Spleen (tissue), 11 donors: Measurements from ENCODE around the gene NPTN. TPM values are rescaled to one million over a fixed set of nuclear protein-coding genes. Genes with fewer than 3 reads are reported as not detected.
"Not testable (repeated sequence)": the region's sequence is repeated elsewhere in the genome, so short reads cannot be mapped to it uniquely, and the experiment has no call there.

Experiments
- DNase-seq: peaks from one replicate; pipeline ENCODE4 v3.0.0-alpha.2; 2020
- H3K27ac ChIP-seq, 8 donors: fragments of 200-600 bp; sonication (generic) in 7 of 8; 1 replicate in 4 of 8; 2 replicates in 4 of 8; pipeline versions ENCODE4 v1.5.0 to v1.8.0; 2016 to 2021; ENCODE audit warnings: inconsistent platforms in 4 of 8, mild to moderate bottlenecking in 4 of 8, moderate library complexity in 1 of 8
- H3K27me3 ChIP-seq, 7 donors: fragments of 200-600 bp; sonication (generic) in 6 of 7; replicated peaks in 1 of 7; 1 replicate in 4 of 7; 2 replicates in 3 of 7; pipeline versions ENCODE4 v1.5.0 to v1.8.0; 2016 to 2021; ENCODE audit warnings: inconsistent platforms in 3 of 7, mild to moderate bottlenecking in 1 of 7
- H3K36me3 ChIP-seq, 6 donors: fragments of 200-600 bp; sonication (generic) in 5 of 6; 1 replicate in 4 of 6; 2 replicates in 2 of 6; pipeline versions ENCODE4 v1.5.0 to v1.8.0; 2016 to 2021; ENCODE audit warnings: inconsistent platforms in 2 of 6
- H3K4me1 ChIP-seq, 6 donors: fragments of 200-600 bp; sonication (generic) in 5 of 6; 1 replicate in 3 of 6; 2 replicates in 3 of 6; pipeline versions ENCODE4 v1.5.0 to v1.8.0; 2016 to 2021; ENCODE audit warnings: inconsistent platforms in 3 of 6
- H3K4me3 ChIP-seq, 8 donors: fragments of 200-600 bp; sonication (generic) in 7 of 8; 1 replicate in 4 of 8; 2 replicates in 4 of 8; pipeline versions ENCODE4 v1.5.0 to v1.8.0; 2016 to 2021; ENCODE audit warnings: inconsistent platforms in 4 of 8, mild to moderate bottlenecking in 4 of 8, moderate library complexity in 2 of 8
- H3K9me3 ChIP-seq, 8 donors: fragments of 200-600 bp; sonication (generic) in 7 of 8; 1 replicate in 4 of 8; 2 replicates in 4 of 8; pipeline versions ENCODE4 v1.5.0 to v1.8.0; 2016 to 2021; ENCODE audit warnings: inconsistent platforms in 4 of 8
- CTCF ChIP-seq, 11 experiments: fragments of 200-600 bp in 7 of 11; fragments of 450-650 bp in 4 of 11; sonication (generic) in 4 of 11; IDR thresholded peaks in 8 of 11; conservative IDR thresholded peaks in 3 of 11; 1 replicate in 7 of 11; 2 replicates in 4 of 11; pipeline versions ENCODE4 v1.4.0 to v1.8.0; 2016 to 2021; ENCODE audit warnings: antibody characterized with exemption in 11 of 11, inconsistent platforms in 4 of 11, mild to moderate bottlenecking in 1 of 11
- POLR2A ChIP-seq, 3 donors: fragments of 450-650 bp; IDR thresholded peaks; one replicate each; pipeline ENCODE4 v1.5.1; 2017; ENCODE audit warnings: antibody characterized with exemption in 3 of 3, mild to moderate bottlenecking in 1 of 3
- POLR2AphosphoS5 ChIP-seq, 3 donors: sonication (generic); formaldehyde crosslinking; IDR thresholded peaks; one replicate each; pipeline ENCODE4 v1.5.1; 2017; ENCODE audit warnings: antibody characterized with exemption in 3 of 3
- WGBS, 5 donors: extraction: QIAGEN DNeasy Blood & Tissue Kit in 3 of 5; methylation state at CpG; one replicate each; pipeline versions ENCODE4 v1.1.5 to v1.1.7; 2013 to 2018; 5-methylcytosine and 5-hydroxymethylcytosine counted together
- intact Hi-C: fragments of 100-400 bp; cut with DNase I; formaldehyde crosslinking; loops from one replicate; pipeline ENCODE4 v1.15.0; 2023; ENCODE audit warnings: low total_unique reads
- polyA plus RNA-seq, 3 donors: library from polyadenylated mRNA; stranded (reverse); fragments of 200-250 nt; gene quantifications; one replicate each; pipeline ENCODE4 v1.2.1, GENCODE V29; 2013
- total RNA-seq, 7 donors: library from RNA; depleted of rRNA in 3 of 7; stranded (reverse); fragments of >200 nt in 3 of 7; fragmentation: NEBNext Ultra II Directional in 4 of 7; extraction: Animal tissue kit (Norgen Biotek cat#: 25700) in 4 of 7; gene quantifications; one replicate each; pipeline versions ENCODE4 v1.1.0 to v1.2.1, GENCODE V29; 2016 to 2021
- donor health status: healthy with polysubstance abuse.
- donor health status: DM: no; HTN: no; CAD: no; lungs with moderate emphysema.
- donor health status: DM: no; HTN: no; CAD: no.
- donor health status: Bipolar disorder and iron deficiency.
- donor health status: healthy.
- donor health status: DM: no; HTN: no; CAD: no.
- donor health status: DM: yes; HTN: yes; CAD: no.

NPTN gene
- total and polyA plus RNA-seq, 10 donors: 18.9 to 130 (median 99.4) TPM

GRCh38 chr15:73648014-73648295 is 14.8 kb upstream of the NPTN start:
- DNase-seq: no peak
- 77 to 95% (median 89%) methylated on average over 2 of the region's 2 CpGs for WGBS, 5 donors
- H3K27me3 ChIP-seq: peaks cover 0 to 9% (median 0%) of the 10 kb centered on the region in 7 donors
- no peak overlapping the region for H3K27ac ChIP-seq
- intact Hi-C loops: no loop called here
- peaks cover 0 to 7% (median 0%) of the 10 kb centered on the region in 6 donors for H3K4me1 ChIP-seq
- H3K4me3 ChIP-seq: no peak overlapping the region
- H3K36me3 ChIP-seq: no peaks in the 10 kb centered on the region
- no peak for TF ChIP-seq CTCF (IDR thresholded peaks at IDR 0.05 in 8 of 11, conservative IDR thresholded peaks at IDR 0.05 in 3 of 11)
- TF ChIP-seq POLR2AphosphoS5 (IDR thresholded peaks at IDR 0.05): no peak
- no peak for TF ChIP-seq POLR2A (IDR thresholded peaks at IDR 0.05)
- H3K9me3 ChIP-seq: peaks cover 0 to 4% (median 0%) of the 10 kb centered on the region in 8 donors

- TF ChIP-seq POLR2AphosphoS5 (IDR thresholded peaks at IDR 0.05) (no peak), CTCF (IDR thresholded peaks at IDR 0.05 in 8 of 11, conservative IDR thresholded peaks at IDR 0.05 in 3 of 11) (no peak), POLR2A (IDR thresholded peaks at IDR 0.05) (no peak)
- peaks cover 0 to 9% (median 0%) of the 10 kb centered on the region in 7 donors for H3K27me3 ChIP-seq
- no peak overlapping the region for H3K4me3 ChIP-seq
- peaks cover 0 to 4% (median 0%) of the 10 kb centered on the region in 8 donors for H3K9me3 ChIP-seq
- intact Hi-C loops: no loop called here
- peaks cover 0 to 7% (median 0%) of the 10 kb centered on the region in 6 donors for H3K4me1 ChIP-seq
- no peak overlapping the region for H3K27ac ChIP-seq
- H3K36me3 ChIP-seq: no peaks in the 10 kb centered on the region
- no peak for DNase-seq
- WGBS, 5 donors: 73 to 87% (median 81%) methylated on average over 6 of the region's 6 CpGs
Measured at GRCh38 chr15:73647259-73648013, 14.2 kb upstream of the NPTN start.

- Histone ChIP-seq H3K27me3 (peaks cover 0 to 11% (median 0%) of the 10 kb centered on the region in 7 donors), H3K9me3 (peaks cover 0 to 18% (median 7%) of the 10 kb centered on the region in 8 donors), H3K4me1 (peaks cover 0 to 20% (median 9%) of the 10 kb centered on the region in 6 donors)
- WGBS, 5 donors: 68 to 83% (median 79%) methylated on average over 5 of the region's 5 CpGs
- intact Hi-C loops: loop anchor here (5.0 kb wide), 2 partner anchors 63 to 77 kb away; no protein-coding TSS in a partner anchor
- H3K27ac ChIP-seq, H3K36me3 ChIP-seq, H3K4me3 ChIP-seq, DNase-seq: not testable (repeated sequence)
Measured at GRCh38 chr15:73639464-73639863, 6.3 kb upstream of the NPTN start.

- Histone ChIP-seq H3K27ac (no peak overlapping the region), H3K4me1 (peaks cover 0 to 30% (median 17%) of the 10 kb centered on the region in 6 donors), H3K36me3 (no peaks in the 10 kb centered on the region), H3K27me3 (peaks cover 0 to 11% (median 0%) of the 10 kb centered on the region in 7 donors), H3K9me3 (peaks cover 0 to 18% (median 7%) of the 10 kb centered on the region in 8 donors), H3K4me3 (no peak overlapping the region)
- WGBS, 5 donors: 62 to 68% (median 63%) methylated on average over 2 of the region's 2 CpGs
- intact Hi-C loops: loop anchor here (5.0 kb wide), 2 partner anchors 65 to 75 kb away; no protein-coding TSS in a partner anchor
- DNase-seq: no peak
- TF ChIP-seq POLR2AphosphoS5 (IDR thresholded peaks at IDR 0.05) (no peak), CTCF (IDR thresholded peaks at IDR 0.05 in 8 of 11, conservative IDR thresholded peaks at IDR 0.05 in 3 of 11) (no peak), POLR2A (IDR thresholded peaks at IDR 0.05) (no peak)
Measured at GRCh38 chr15:73637527-73637926, 4.3 kb upstream of the NPTN start.
